Measurements from ENCODE around the gene EEF2KMT. TPM values are rescaled to one million over a fixed set of nuclear protein-coding genes. Genes with fewer than 3 reads are reported as not detected.

Gene EEF2KMT
- total and polyA plus RNA-seq, 2 of the 13 experiments (the other 11 are each of a cell fraction or from before 2014, with no cell fraction given) = 10.7 to 26.9 TPM

- no peak for TF ChIP-seq ZBTB40 (IDR thresholded peaks at IDR 0.05)
- peak; percentile 94 for TF ChIP-seq ZBTB40 (CRISPR knock-in tag; IDR thresholded peaks at IDR 0.05)
- peak; percentile 99 for TF ChIP-seq POLR2G (IDR thresholded peaks at IDR 0.05; ENCODE audit: low read depth, low read length)
- peak; percentile 96 for TF ChIP-seq MLX (CRISPR knock-in tag; IDR thresholded peaks at IDR 0.05)
- TF ChIP-seq ZBTB3 (CRISPR knock-in tag; IDR thresholded peaks at IDR 0.05; ENCODE audit: borderline replicate concordance, low read depth) = no peak; the same call in 1 of the 2 replicates
- TF ChIP-seq SP4 (CRISPR knock-in tag; IDR thresholded peaks at IDR 0.05) = peak; percentile 90
- TF ChIP-seq JARID2 (CRISPR knock-in tag; IDR thresholded peaks at IDR 0.05; ENCODE audit: insufficient replicate concordance) = peak; percentile 65
- TF ChIP-seq ZFYVE20 (CRISPR knock-in tag; IDR thresholded peaks at IDR 0.05; ENCODE audit: borderline replicate concordance, low read depth) = peak; percentile 80; the same call in 1 of the 2 replicates
- TF ChIP-seq ZNF484 (CRISPR knock-in tag; IDR thresholded peaks at IDR 0.05; ENCODE audit: borderline replicate concordance, low read depth) = no peak; the same call in 1 of the 2 replicates
- peak; percentile 64 for TF ChIP-seq REL (CRISPR knock-in tag; conservative IDR thresholded peaks at IDR 0.05)
- peak; percentile 74; the same call in 1 of the 2 replicates for TF ChIP-seq ZNF567 (CRISPR knock-in tag; IDR thresholded peaks at IDR 0.05; ENCODE audit: borderline replicate concordance)
- no peak for TF ChIP-seq ZNF577 (CRISPR knock-in tag; IDR thresholded peaks at IDR 0.05; ENCODE audit: borderline replicate concordance, low read depth)
- TF ChIP-seq ZNF512 (CRISPR knock-in tag; IDR thresholded peaks at IDR 0.05) = no peak; the same call in 1 of the 2 replicates
- TF ChIP-seq ZNF251 (CRISPR knock-in tag; IDR thresholded peaks at IDR 0.05) = no peak
- TF ChIP-seq SNAI1 (CRISPR knock-in tag; IDR thresholded peaks at IDR 0.05; ENCODE audit: borderline replicate concordance) = peak; percentile 80; the same call in 1 of the 2 replicates
- peak; percentile 98 for TF ChIP-seq ZNF350 (CRISPR knock-in tag; IDR thresholded peaks at IDR 0.05; ENCODE audit: borderline replicate concordance, low read depth)
- TF ChIP-seq ZNF468 (CRISPR knock-in tag; IDR thresholded peaks at IDR 0.05) = no peak; the same call in 1 of the 2 replicates
- peak; percentile 91 for TF ChIP-seq GABPB1 (CRISPR knock-in tag; IDR thresholded peaks at IDR 0.05)
Measured at GRCh38 chr16:5071681-5072333, 25.8 kb downstream of the EEF2KMT start, which contains the start of gene ALG1 (continued).
